OCI-LY7 (cell line): ENCODE results near the gene IFFO2.

ENCODE experiments used
- CTCF ChIP-seq: fragments of 200-600 bp; sonication (generic); conservative IDR thresholded peaks from 2 replicates; pipeline ENCODE4 v1.5.1; 2014; ENCODE audit warnings: mild to moderate bottlenecking, antibody characterized with exemption, low read length, moderate library complexity, mixed read lengths
- EZH2phosphoT487 ChIP-seq: fragments of 200-600 bp; sonication (generic); IDR thresholded peaks from 2 replicates; pipeline ENCODE4 v1.6.1; 2018; ENCODE audit warnings: low read depth, borderline replicate concordance, mild to moderate bottlenecking, mixed run types, antibody characterized with exemption, low read length, moderate library complexity, mixed read lengths

- TF ChIP-seq CTCF = no peak
- TF ChIP-seq EZH2phosphoT487 = no peak
These were observed 18.1 kb upstream of the IFFO2 start for GRCh38 chr1:18974606-18975005.
